NT2/D1 (cell line): ENCODE measurements around the gene PRKN.

ENCODE experiments used
- DNase-seq: peaks from one replicate; pipeline ENCODE4 v3.0.0-alpha.2; 2011; ENCODE audit warnings: low read depth, low spot score
- H3K27me3 ChIP-seq: 2 replicates; pipeline ENCODE4 v1.6.0; 2011; ENCODE audit warnings: mild to moderate bottlenecking; ENCODE audit not compliant: insufficient read length, insufficient read depth
- H3K36me3 ChIP-seq: 2 replicates; pipeline ENCODE4 v1.6.1; 2011; ENCODE audit warnings: mild to moderate bottlenecking, low read length, mixed read lengths; ENCODE audit not compliant: insufficient read depth, insufficient read length
- H3K4me1 ChIP-seq: 2 replicates; pipeline ENCODE4 v1.5.1; 2011; ENCODE audit not compliant: insufficient read depth, insufficient read length
- H3K4me3 ChIP-seq: 2 replicates; pipeline ENCODE4 v1.5.1; 2011; ENCODE audit warnings: low read depth; ENCODE audit not compliant: insufficient read length
- H3K9ac ChIP-seq: 2 replicates; pipeline ENCODE4 v1.6.0; 2011; ENCODE audit warnings: low read depth; ENCODE audit not compliant: insufficient read length
- H3K9me3 ChIP-seq: 2 replicates; pipeline ENCODE4 v1.5.1; 2011; ENCODE audit warnings: mild to moderate bottlenecking, low read length; ENCODE audit not compliant: insufficient read depth
- SUZ12 ChIP-seq: IDR thresholded peaks from 2 replicates; pipeline ENCODE4 v1.6.1; 2011; ENCODE audit not compliant: insufficient read length, insufficient read depth; ENCODE audit errors: extremely low read depth
- YY1 ChIP-seq: IDR thresholded peaks from 2 replicates; pipeline ENCODE4 v1.6.1; 2011; ENCODE audit not compliant: insufficient read length, insufficient read depth
- ZNF274 ChIP-seq: IDR thresholded peaks from 2 replicates; pipeline ENCODE4 v1.6.1; 2011; ENCODE audit warnings: mild to moderate bottlenecking, low read depth, low read length

Gene PRKN

DNA sequence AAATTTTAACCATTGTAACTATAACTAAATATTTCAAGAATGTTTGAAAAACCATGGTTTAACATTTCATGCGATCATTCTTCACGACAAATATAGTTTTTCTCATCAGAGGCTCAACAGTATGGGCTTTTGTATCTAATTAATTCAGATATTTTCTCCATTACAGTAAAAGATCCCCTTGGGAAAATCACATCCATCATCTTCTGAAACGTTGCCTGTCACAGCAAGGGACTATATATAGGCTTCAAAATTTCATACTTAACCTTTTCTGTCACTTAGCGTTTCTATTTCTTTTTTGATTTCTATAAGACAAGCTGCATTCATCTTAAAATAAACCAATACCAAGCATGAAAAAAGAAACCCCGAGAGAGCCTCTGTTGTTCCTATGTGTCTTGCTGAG, 710.0 kb downstream of the PRKN start:
- DNase-seq: no peak
- H3K4me1 ChIP-seq: no peaks in the 10 kb centered on the region
- no peaks in the 10 kb centered on the region for H3K27me3 ChIP-seq
- no peak overlapping the region for H3K9ac ChIP-seq
- TF ChIP-seq ZNF274: no peak
- TF ChIP-seq SUZ12: no peak
- no peak for TF ChIP-seq YY1
- H3K9me3 ChIP-seq: no peaks in the 10 kb centered on the region
- no peak overlapping the region for H3K4me3 ChIP-seq
- no peaks in the 10 kb centered on the region for H3K36me3 ChIP-seq

DNA sequence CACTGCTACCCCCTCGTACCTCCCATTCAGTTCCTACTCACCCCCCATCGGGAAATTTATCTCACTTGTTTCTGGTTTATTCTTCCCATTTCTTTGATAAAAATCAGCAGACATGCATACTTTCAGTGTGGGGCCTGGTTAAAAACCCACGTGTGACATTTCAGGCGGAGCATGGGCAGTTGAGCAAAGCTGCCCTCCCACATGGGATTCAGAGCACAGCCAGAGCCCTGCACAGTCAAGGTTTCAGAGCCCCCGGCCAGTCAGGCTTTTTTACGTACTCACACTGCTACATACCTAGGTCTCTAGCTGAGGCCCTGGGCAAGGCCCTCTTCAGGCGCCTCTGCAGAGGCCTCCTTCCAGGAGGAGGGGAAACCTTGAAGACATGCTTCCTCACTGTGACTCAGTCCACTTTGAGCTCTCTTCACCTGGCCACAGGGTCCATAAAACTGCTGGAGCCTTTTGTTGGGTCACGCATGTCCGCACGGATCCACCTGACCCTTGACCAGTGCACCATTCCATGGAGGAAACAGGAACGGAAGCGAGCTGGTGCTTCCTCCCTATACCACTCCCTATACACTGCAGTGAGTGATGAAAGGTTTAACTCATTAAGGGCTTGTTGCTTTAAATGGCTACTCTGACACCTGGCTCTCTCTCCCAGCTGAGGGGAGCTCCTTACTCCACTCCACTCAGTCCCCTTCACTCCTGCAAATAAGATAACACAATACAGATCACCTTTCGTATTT, 713.3 kb downstream of the PRKN start:
- Histone ChIP-seq H3K4me1 (no peaks in the 10 kb centered on the region), H3K9me3 (no peaks in the 10 kb centered on the region), H3K27me3 (no peaks in the 10 kb centered on the region), H3K4me3 (no peak overlapping the region), H3K9ac (no peak overlapping the region), H3K36me3 (no peaks in the 10 kb centered on the region)
- no peak for DNase-seq
- TF ChIP-seq SUZ12 (no peak), ZNF274 (no peak), YY1 (no peak)

DNA sequence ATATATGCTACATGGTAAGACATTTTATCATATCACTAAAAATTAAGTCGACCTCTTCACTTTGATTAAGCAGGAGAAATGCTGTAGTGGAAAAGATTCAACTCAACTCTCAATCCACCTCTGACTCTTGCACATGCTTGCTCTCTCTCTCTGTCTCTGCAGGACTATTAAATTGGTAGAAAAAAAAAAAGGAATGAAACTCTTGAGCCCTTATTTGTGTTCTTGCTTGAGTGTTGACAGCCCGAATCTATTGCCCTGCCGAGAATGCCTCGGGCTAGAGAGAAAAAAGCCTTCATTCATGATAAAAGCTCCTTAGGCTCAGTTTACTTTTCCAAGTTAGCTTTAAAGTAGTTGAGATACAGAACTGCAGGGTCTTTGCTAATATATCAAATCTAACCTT, 722.2 kb downstream of the PRKN start:
- DNase-seq: no peak
- no peak for TF ChIP-seq SUZ12
- TF ChIP-seq ZNF274: no peak
- no peak for TF ChIP-seq YY1
- no peaks in the 10 kb centered on the region for H3K4me1 ChIP-seq
- no peak overlapping the region for H3K4me3 ChIP-seq
- H3K9ac ChIP-seq: no peak overlapping the region
- H3K27me3 ChIP-seq: no peaks in the 10 kb centered on the region
- no peaks in the 10 kb centered on the region for H3K9me3 ChIP-seq
- H3K36me3 ChIP-seq: no peaks in the 10 kb centered on the region

DNA sequence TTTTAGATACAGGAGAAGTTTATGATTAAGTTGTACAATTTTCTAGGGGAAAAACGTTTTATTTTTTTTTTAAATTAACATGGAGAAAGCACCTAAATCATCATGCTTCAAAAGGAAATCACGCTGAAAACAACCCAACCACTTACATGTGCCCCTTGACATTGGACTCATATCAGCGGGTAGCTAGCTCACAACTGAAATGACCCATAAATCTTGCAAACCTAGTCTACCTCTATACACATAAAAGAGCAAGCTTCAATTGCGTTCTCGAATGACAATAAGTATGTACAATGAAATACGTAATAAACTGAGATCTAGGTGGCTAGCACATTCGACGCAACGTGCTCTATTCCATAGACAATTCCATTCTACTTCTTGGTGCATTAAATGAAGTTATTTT, 730.8 kb downstream of the PRKN start:
- Histone ChIP-seq H3K4me1 (no peaks in the 10 kb centered on the region), H3K9ac (no peak overlapping the region), H3K9me3 (no peaks in the 10 kb centered on the region), H3K27me3 (no peaks in the 10 kb centered on the region), H3K4me3 (no peak overlapping the region), H3K36me3 (no peaks in the 10 kb centered on the region)
- no peak for DNase-seq
- no peak for TF ChIP-seq YY1
- TF ChIP-seq SUZ12: no peak
- no peak for TF ChIP-seq ZNF274

DNA sequence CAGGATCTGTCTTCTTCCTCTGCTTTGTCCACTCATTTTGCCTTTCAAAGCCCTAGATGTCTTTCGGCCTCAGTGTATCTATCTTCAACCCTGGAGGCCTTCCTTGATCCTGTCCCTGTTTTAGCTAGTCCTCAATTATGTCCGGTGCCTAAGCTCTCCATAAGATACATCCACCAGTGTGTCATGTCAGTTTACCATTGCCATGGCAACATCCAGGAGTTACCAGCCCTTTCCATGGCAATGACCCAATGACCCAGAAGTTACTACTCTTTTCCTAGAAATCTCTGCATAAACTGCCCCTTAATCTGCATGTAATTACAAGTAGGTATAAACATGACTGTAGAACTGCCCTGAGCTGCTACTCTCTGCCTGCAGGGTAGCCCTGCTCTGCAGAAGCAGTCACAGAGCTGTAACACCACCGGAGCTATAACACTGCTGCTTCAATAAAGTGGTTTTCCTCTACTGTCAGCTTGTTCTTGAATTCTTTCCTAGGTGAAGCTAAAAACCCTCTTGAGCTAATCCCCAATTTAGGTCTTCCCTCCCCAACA, 741.6 kb downstream of the PRKN start:
- H3K27me3 ChIP-seq: no peaks in the 10 kb centered on the region
- no peak for DNase-seq
- no peaks in the 10 kb centered on the region for H3K4me1 ChIP-seq
- no peak overlapping the region for H3K9ac ChIP-seq
- H3K4me3 ChIP-seq: no peak overlapping the region
- no peaks in the 10 kb centered on the region for H3K9me3 ChIP-seq
- TF ChIP-seq SUZ12: no peak
- TF ChIP-seq YY1: no peak
- TF ChIP-seq ZNF274: no peak
- no peaks in the 10 kb centered on the region for H3K36me3 ChIP-seq

DNA sequence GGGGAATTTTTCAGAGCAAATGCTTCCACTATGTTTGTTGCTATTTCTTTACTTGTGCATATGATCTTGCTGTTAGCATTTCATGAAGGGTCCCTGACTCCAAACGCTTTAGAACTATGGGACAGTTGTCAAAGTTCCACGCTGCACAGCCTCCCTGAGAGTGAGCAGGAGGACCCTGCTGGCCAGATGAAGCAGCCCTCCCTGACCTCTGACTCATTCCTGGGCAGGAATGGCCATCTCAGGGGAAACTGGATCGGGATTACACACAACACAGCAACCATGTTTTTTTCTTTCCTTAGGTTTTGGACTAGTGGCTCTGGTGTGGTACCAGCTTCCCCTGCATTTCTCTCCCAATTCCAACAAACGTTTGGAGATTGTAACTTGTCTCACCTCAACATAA, 742.9 kb downstream of the PRKN start:
- no peaks in the 10 kb centered on the region for H3K27me3 ChIP-seq
- no peak for DNase-seq
- no peaks in the 10 kb centered on the region for H3K9me3 ChIP-seq
- no peak overlapping the region for H3K9ac ChIP-seq
- no peaks in the 10 kb centered on the region for H3K4me1 ChIP-seq
- H3K4me3 ChIP-seq: no peak overlapping the region
- TF ChIP-seq SUZ12: no peak
- TF ChIP-seq ZNF274: no peak
- TF ChIP-seq YY1: no peak
- no peaks in the 10 kb centered on the region for H3K36me3 ChIP-seq

DNA sequence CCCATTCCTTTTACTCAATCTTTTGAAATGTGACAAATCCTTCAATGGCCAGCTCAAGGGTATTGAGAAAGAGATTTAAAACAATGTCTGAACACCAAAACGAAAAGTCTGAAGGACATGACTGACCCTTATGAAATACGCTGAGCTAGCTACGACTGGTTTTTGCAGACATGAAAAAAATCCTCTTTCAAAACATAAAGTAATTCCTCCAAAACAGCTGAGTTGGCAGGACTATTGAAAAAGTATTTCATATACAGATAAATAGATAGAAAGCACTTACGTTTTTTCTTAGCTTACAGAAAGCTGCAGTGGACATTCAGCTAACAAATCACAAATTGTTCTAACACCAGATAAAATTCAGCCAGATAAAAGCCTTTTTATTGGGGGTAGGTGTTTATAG, 751.0 kb downstream of the PRKN start:
- H3K9ac ChIP-seq: no peak overlapping the region
- H3K9me3 ChIP-seq: peaks cover 13% of the 10 kb centered on the region; the same call in 1 of the 2 replicates
- DNase-seq: no peak
- no peaks in the 10 kb centered on the region for H3K4me1 ChIP-seq
- H3K4me3 ChIP-seq: no peak overlapping the region
- no peak for TF ChIP-seq YY1
- no peak for TF ChIP-seq SUZ12
- TF ChIP-seq ZNF274: no peak
- no peaks in the 10 kb centered on the region for H3K27me3 ChIP-seq
- no peaks in the 10 kb centered on the region for H3K36me3 ChIP-seq

DNA sequence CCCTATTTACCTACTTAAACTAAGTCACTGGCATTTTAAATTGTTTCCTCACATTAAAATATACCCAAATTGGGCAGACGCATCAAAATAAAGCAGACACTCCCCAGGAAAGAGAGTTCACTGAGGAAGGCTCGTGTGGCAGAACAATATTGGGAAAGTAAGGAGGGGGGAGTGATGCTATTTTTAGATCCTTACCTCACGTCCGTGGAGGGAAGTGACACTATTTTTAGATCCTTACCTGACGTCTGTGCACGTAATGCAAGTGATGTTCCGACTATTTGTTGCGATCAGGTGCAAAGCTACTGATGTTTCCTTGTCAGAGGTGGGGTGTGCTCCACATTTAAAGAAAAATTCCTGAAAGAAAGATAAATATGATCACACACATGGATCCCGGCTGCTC, 754.5 kb downstream of the PRKN start:
- Histone ChIP-seq H3K36me3 (no peaks in the 10 kb centered on the region), H3K4me3 (no peak overlapping the region), H3K27me3 (no peaks in the 10 kb centered on the region), H3K4me1 (no peaks in the 10 kb centered on the region), H3K9me3 (peaks cover 13% of the 10 kb centered on the region; the same call in 1 of the 2 replicates), H3K9ac (no peak overlapping the region)
- DNase-seq: no peak
- no peak for TF ChIP-seq SUZ12
- TF ChIP-seq YY1: no peak
